Lower lobe of right lung (tissue), 2 donors: ENCODE measurements around the gene VASP. TPM values are rescaled to one million over a fixed set of nuclear protein-coding genes. Genes with fewer than 3 reads are reported as not detected.

Experiments used
- ATAC-seq, 2 donors: fragments of 200-7000 bp; cut with Tn5 transposase; one replicate each; pipeline ENCODE4 v1.9.1; 2020 to 2022; ENCODE audit warnings: mild to moderate bottlenecking in 2 of 2, moderate library complexity in 2 of 2
- DNase-seq: peaks from one replicate; pipeline ENCODE4 v3.0.0-alpha.2; 2020
- H3K27ac ChIP-seq: fragments of 200-600 bp; one replicate; pipeline ENCODE4 v1.8.0; 2022
- H3K27me3 ChIP-seq: fragments of 200-600 bp; one replicate; pipeline ENCODE4 v1.8.0; 2022; ENCODE audit warnings: low read depth
- H3K36me3 ChIP-seq: fragments of 200-600 bp; one replicate; pipeline ENCODE4 v1.8.0; 2022; ENCODE audit warnings: mild to moderate bottlenecking
- H3K4me1 ChIP-seq: fragments of 200-600 bp; one replicate; pipeline ENCODE4 v1.8.0; 2022
- H3K4me3 ChIP-seq: fragments of 200-600 bp; one replicate; pipeline ENCODE4 v1.8.0; 2022; ENCODE audit warnings: mild to moderate bottlenecking
- H3K9me3 ChIP-seq: fragments of 200-600 bp; one replicate; pipeline ENCODE4 v1.8.0; 2022
- CTCF ChIP-seq: fragments of 200-600 bp; IDR thresholded peaks from one replicate; pipeline ENCODE4 v1.8.0; 2022; ENCODE audit warnings: antibody characterized with exemption, mild to moderate bottlenecking
- intact Hi-C: fragments of 100-400 bp; cut with DNase I; formaldehyde crosslinking; loops from one replicate; pipeline ENCODE4 v1.11.0; 2022
- total RNA-seq: library from RNA; stranded (reverse); fragmentation: NEBNext Ultra II Directional; extraction: Animal tissue kit (Norgen Biotek cat#: 25700); gene quantifications from one replicate; pipeline ENCODE4 v1.2.1, GENCODE V29; 2021
- donor health status: DM: no; HTN: yes; CAD: no; lungs with severe emphysema.

The VASP gene
- total RNA-seq, 1 donor from 2014 or later, result 190 TPM

DNA sequence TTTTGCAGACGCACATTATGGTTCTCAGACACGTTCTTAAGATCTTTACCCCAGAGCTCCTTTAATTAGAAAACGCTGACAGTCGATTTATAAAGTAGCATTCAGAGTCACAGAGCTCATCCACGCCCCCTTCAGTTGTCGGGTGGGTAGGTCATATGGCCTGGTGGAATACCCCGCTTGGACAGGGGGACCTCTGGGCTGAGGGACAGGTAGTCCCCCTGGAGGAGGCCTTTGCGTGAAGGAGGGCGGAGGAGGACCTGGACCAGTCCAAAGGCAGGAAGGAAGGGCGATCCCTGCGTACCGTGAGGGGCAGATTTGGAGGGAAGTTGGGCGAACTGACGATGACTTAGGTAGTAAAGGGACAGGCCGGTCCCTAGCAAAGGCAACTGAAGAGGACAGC, 20.5 kb downstream of the VASP start:
- no peak overlapping the region for H3K4me3 ChIP-seq

GRCh38 chr19:45528149-45528743, 21.0 kb downstream of the VASP start:
- TF ChIP-seq CTCF, result no peak
- Histone ChIP-seq H3K27me3 (no peaks in the 10 kb centered on the region), H3K9me3 (no peaks in the 10 kb centered on the region), H3K4me3 (peak overlapping the region; percentile 50), H3K36me3 (peaks cover 37% of the 10 kb centered on the region), H3K27ac (no peak overlapping the region), H3K4me1 (peaks cover 24% of the 10 kb centered on the region)
- ATAC-seq (peak; percentile 6 to 25), DNase-seq (no peak)
- intact Hi-C loops, result no loop called here

More for the DNA sequence above, 20.5 kb downstream of the VASP start:
- Histone ChIP-seq H3K27me3 (no peaks in the 10 kb centered on the region), H3K9me3 (no peaks in the 10 kb centered on the region), H3K27ac (no peak overlapping the region), H3K36me3 (peaks cover 40% of the 10 kb centered on the region), H3K4me1 (peaks cover 26% of the 10 kb centered on the region)
- intact Hi-C loops, result no loop called here
- DNase-seq (no peak), ATAC-seq (no peak)
- no peak for TF ChIP-seq CTCF

DNA sequence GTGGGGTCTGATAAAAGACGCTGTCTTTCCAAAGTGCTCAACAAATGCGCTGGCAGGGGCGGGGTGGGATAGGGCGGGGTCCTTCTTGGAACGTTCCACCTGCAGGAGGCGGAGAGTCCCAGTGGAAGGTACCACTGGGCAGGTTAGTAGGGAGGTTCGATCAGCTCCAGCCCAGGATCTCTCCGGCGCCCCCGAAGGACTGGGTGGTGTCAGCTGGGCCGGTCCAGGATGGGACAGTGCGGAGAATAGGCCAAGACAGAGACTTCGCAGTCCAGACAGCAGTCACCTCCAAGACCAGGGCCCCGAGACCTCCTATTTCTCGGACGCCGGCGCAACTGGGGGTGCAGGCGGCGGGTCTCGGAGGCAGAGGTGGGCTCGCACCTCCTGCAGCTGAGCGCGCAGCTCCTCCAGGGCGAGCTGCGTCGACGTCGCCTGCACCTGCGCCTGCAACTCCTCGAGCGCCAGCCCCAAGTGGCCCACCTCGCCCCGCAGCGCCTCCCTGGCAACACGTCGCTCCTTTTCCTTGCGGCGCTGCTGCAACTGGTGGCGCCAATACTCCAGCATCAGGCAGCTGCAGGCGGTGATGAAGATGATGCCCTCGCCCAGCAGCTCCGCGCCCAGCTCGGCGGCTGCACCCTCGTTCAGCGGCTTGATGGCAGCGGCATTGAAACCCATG, 21.6 kb downstream of the VASP start:
- Histone ChIP-seq H3K27ac (no peak overlapping the region), H3K4me1 (peaks cover 19% of the 10 kb centered on the region)
- peak; percentile 73 to 75 for ATAC-seq

DNA sequence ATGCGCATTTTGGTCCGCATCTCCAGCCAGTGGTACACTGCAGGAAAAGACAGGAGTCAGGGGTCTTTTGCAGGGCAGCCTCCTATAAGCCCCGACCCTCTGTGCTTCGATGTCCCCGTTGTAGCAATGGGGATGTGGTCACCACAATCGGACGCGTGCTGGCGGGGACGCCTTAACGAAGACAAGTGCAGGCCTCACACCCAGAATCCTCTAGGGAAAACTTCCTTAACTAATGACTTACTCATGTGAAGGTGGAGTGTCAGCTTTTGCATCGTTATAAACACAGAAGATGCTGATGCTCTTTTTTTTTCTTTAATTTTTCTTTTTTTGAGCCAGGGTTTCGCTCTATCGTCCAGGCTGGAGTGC, 22.1 kb downstream of the VASP start:
- ATAC-seq (no peak), DNase-seq (no peak)
- Histone ChIP-seq H3K36me3 (peaks cover 25% of the 10 kb centered on the region), H3K9me3 (no peaks in the 10 kb centered on the region), H3K27ac (no peak overlapping the region), H3K4me3 (peak overlapping the region; percentile 50), H3K4me1 (peaks cover 19% of the 10 kb centered on the region), H3K27me3 (no peaks in the 10 kb centered on the region)
- TF ChIP-seq CTCF, result no peak
- intact Hi-C loops, result no loop called here

More for the DNA sequence above, 21.6 kb downstream of the VASP start:
- TF ChIP-seq CTCF, result no peak
- intact Hi-C loops, result no loop called here
- Histone ChIP-seq H3K9me3 (no peaks in the 10 kb centered on the region), H3K4me3 (peak overlapping the region; percentile 50), H3K27me3 (no peaks in the 10 kb centered on the region), H3K36me3 (peaks cover 31% of the 10 kb centered on the region)
- DNase-seq, result peak; percentile 64

GRCh38 chr19:45531349-45531748, 24.1 kb downstream of the VASP start:
- DNase-seq, result no peak
- Histone ChIP-seq H3K9me3 (no peaks in the 10 kb centered on the region), H3K27me3 (no peaks in the 10 kb centered on the region), H3K4me1 (peaks cover 11% of the 10 kb centered on the region), H3K4me3 (no peak overlapping the region), H3K27ac (no peak overlapping the region), H3K36me3 (peaks cover 6% of the 10 kb centered on the region)
- no peak for TF ChIP-seq CTCF
- no peak for ATAC-seq
- intact Hi-C loops, result no loop called here
